HK-2 (cell line): ENCODE measurements around the gene WNT2.
"Not testable (repeated sequence)": the region's sequence is repeated elsewhere in the genome, so short reads cannot be mapped to it uniquely, and the experiment has no call there.

Experiments used
- DNase-seq: peaks from one replicate; pipeline ENCODE4 v3.0.0-alpha.2; 2018; ENCODE audit not compliant: unreplicated experiment

WNT2 gene

DNA sequence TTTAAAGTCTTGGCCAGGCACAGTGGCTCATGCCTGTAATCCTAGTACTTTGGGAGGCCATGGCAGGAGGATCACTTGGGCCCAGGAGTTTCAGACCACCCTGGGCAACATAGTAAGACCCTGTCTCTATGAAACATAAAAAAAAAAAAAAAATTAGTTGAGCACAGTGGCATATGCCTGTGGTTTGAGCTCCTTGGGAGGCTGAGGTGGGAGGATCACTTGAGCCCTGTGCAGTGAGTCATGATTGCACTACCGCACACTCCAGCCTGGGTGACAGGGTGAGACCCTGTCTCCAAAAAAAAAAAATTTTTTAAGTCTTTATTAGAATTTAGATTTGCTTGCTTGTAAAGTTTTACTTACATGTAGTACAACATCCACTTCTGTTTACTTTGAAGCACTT, 14.0 kb downstream of the WNT2 start:
- no peak for DNase-seq

DNA sequence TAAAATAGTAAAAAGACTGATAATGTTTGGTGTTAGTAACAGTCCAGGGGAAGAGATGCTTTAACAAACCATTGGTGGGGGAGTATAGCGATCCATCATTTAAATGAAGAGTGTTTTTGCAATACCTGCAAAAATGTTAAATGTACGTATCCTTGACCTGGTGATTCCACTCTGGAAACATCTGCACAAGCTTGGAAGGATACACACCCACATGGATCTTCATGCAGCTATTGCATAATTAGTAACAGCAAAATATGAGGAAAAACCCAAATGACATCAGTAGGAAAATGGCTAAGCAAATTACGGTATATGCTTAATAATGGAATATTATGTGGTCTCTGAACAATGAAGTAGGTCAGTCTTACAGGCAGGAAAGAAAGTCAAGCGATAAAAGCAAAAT, 20.5 kb downstream of the WNT2 start:
- no peak for DNase-seq

DNA sequence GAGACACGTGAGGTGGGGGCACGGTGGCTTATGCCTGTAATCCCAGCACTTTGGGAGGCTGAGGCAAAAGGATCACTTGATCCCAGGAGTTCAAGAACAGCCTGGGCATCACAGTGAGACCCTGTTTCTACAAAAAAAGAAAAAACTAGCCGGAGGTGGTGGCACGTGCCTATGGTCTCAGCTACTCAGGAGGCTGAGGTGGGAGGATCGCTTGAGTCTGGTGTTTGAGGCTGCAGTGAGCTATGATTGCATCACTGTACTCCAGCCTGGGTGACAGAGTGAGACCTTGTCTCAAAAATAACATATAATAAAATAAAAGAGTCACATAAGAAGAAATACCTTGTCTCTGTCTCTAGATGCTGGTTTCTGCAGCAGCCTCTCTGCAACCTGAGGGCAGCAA, 22.4 kb downstream of the WNT2 start:
- DNase-seq: not testable (repeated sequence)

DNA sequence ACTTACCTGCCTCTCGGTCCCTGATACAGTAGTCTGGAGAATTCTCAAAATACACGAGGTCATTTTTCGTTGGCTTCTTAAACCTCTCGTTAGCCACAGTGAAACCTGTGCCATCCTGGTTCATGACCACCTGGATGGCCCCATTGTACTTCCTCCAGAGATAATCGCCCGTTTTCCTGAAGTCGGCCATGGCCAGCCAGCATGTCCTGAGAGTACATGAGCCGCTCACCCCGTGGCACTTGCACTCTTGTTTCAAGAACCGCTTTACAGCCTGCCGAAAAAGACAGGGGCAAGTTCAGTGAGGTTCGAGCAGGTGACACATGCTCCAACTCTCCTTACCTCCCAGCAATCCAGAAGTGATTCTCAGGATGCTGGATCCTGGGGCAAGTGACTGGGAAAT, 25.3 kb downstream of the WNT2 start:
- DNase-seq: no peak

DNA sequence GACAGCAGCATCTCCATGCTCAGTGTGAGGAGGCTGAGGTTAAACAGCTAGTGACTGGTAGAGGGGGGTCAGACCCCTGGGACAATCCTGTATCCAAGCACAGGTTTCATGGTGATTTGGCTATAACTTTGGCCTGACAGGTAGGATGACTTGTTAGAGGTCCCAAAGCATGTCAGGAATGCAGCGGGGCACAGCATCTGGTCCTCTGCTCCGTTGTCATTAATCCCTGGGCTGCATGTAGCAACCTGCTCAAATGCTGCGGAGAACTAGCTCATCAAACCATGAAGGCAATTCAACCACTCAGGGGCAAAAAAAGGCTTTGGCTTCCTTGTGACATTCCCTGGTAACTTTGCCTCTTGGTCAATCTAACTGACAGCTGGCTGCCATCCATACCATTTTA, 26.8 kb downstream of the WNT2 start:
- no peak for DNase-seq

DNA sequence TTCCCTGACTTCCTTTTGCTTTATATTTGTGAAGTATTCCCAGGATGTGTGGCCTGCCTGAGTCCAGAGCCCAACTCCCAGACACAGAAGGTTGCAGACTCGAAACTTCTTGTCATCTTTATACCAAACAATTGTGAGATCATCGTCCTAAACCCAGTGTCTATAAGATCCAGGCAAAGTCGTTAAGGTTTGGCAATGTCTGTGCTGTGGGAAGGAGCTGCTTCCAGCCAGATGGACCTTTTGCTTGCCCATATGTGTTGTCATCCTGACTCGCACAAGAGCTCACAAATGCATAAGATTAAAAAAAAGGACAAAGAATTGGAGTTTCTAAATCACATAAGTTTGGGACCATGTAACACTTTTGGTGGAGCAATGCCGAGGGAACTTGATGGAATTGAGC, 37.0 kb downstream of the WNT2 start:
- no peak for DNase-seq

DNA sequence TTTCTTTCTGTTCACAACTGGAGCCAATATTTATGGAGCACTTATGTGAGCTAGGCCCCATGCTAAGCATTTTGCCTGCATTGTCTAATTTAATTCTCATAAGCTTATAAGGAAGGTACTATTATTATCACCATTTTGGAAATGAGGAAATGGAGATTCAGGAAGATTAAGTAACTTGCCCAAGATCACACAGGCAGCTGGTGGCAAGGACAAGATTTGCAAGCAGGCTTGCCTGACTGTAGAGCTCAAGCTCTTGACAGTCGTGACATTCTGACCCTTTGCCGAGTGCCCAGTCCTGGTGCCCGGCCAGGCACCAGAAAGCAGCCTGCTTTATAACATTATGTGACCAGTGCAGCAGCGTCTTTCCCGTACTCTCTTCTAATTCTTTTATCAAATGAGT, 38.2 kb downstream of the WNT2 start:
- no peak for DNase-seq

DNA sequence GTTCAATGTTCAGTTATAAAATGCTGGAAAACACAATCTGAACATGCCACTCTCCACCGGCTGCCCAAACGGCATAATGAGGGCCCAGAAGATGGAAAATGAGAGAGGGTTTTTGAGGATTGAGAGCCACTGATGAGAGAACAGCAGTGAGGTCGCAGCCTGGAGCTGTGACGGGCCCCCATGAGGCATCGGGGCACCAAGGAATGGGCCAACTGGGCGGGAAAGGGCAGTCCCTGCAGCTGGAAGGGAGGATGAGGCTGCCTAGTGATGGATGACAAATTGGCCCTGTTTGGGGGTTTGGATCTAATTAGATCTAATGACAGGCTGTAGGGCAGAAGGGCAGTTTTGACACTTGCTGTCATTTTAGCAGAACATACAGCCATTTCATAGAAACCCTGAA, 39.1 kb downstream of the WNT2 start:
- no peak for DNase-seq

DNA sequence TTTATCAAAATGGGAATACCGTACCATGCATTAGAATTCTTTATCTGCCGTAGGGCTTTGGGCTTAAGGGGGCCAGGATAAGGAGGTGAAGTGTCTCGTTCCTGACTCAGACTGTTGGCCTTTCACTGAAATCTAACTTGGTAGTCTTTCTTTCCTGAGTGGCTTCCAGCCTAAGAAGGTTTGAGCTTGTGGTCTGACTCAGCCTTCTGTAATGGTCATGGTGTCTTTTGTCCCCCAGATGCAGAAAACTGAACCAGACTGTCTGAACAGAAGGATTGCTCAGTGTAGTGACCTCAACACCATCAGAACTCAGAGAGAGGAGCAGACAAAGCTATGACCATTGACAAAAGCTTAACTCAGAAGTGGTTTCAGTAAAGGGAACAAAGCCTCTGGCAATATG, 39.5 kb downstream of the WNT2 start:
- DNase-seq: no peak

DNA sequence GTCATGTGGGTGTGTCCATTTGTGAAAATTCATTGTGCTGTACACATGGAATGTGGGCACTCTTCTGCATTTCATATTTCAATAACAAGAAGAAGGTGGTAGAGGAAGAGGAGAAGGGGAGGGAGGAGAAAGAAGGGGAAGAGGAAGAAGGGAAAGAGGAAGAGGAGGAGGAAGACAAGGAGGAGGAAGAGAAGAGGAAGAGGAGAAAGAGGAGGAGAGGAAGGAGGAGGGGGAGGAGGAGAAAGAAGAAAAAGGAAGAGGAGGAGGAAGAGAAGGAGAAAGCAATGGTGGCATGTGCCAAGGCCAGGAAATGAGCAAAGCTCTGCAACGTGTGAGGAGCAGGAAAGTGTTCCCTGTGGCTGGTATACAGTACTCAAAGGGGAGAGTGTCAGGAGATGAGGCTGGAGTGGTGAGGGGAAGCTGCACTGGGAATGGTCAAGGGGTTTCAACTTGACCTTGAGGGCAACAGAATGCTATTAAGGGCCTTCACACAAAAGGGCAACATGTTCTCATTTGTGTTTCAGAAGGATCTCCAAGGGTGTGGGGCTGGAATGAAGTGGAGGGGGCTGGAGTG, 40.5 kb downstream of the WNT2 start:
- no peak for DNase-seq

DNA sequence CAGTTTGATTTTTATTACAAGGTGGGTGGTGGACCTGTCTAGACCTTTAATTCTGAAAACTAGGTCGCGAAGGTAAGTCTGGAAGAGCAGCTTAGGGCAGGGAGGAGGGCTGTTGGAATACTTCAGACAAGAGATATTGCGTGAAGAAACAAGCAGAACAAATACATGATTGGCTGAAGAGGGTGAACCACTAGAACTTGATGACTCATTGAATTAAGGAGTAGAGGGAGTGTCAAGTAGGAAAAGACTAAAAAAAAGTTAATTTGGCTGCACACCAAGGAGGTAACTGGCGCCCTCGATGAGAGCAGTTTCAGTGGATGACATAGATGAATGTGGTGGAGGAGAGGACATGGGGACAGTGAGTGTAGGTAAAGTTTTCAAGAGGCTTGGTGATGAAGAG, 41.3 kb downstream of the WNT2 start:
- no peak for DNase-seq

DNA sequence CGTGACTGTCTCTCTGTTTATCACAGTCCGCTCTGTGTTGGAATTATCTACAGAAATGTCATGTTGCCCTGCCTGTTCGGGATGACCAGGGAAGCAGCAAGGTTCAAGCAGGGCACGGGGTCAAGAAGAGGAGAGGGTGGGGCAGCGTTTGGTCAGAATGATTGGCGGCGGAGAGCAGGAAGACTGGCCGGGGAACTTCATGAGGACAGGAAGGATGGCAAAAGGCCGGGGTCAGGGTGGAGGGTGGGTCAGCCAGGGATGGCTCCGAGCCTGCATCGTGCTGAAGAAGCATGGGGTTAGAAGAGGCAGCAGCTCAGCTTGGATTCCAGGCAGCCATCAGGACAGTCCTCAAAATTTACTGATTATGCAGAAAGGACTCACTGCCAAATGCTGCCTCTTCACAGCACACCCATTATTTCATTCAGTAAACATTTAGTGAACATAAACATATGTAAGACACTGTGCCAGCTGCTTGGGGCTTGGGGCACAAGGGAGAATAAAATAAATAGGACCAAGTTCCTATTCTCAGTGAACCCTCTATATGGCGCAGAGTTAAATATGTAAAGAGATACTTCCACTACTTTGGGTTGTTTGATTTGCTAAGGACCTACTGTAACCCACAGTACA, 42.8 kb downstream of the WNT2 start:
- DNase-seq: no peak

DNA sequence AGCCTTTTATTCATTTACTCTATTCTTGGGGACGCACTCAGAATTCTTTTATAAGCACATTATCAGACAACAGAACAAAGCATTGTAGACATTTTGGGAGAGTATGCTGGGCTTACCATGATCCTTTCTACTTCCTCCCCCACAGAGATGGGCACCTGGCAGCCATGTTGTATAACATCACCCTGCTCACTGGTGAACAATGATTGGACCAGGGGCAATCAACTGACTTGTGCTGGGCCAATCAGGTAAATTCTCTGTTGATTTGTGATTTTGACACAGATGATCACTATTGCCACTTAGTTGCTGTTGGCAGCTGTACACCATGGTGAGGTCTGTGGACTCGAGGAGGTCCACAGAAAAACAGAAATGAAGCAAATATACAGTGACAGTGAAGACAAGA, 43.7 kb downstream of the WNT2 start:
- no peak for DNase-seq

DNA sequence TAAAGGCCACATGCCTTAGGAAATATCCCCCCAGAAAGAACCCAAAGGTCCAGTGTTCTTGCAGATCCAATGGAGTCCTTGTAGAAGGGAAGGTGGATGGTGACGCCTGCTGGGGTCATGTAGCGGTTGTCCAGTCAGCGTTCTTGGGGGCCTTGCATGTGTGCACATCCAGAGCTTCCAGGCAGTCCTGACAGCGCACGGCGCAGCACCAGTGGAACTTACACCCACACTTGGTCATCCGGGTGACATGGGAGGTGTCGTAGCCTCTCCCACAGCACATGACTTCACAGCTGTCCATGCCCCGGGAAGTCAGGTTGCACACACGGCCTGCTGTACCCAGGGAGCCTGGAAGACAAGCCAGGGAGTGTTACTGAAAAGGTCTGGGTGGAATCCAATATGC, 44.8 kb downstream of the WNT2 start:
- DNase-seq: no peak

DNA sequence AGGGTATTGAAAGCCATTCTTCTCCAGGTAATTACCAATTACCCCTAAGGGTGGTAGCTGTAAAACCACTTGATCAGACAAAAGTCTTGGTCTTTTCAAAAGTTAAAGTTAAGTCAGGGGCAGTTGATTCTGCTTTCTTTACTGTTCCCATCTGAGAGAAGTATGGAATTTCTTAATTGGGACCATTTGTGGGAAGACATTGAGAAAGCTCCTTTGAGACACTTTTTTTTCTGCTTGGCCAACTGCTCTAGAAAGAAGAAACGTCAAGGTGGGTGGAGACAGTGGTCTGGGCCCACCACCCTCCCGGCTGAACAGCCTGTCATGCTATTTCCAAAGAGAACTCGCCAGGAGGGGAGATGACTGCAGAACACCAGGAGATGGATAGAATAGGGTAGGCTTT, 45.3 kb downstream of the WNT2 start:
- no peak for DNase-seq

DNA sequence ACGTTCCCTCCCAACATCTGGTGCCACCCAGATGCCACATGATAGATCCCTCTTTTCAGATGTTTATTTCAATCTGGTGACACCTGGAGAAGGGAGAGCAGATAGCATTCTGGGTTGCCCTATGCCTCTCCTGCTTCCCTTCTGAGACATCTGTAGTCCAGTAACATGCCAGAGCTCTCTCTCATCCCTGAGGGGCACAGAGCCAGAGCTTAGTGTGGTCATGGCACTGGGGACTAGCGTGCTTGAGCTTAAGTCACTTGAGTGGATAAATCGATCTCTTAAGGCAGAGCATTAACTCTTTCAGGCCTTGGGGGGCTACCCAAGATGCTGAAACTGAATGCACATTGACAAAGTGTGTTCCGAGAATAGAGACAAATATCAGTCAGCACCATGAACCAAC, 47.9 kb downstream of the WNT2 start:
- DNase-seq: no peak

DNA sequence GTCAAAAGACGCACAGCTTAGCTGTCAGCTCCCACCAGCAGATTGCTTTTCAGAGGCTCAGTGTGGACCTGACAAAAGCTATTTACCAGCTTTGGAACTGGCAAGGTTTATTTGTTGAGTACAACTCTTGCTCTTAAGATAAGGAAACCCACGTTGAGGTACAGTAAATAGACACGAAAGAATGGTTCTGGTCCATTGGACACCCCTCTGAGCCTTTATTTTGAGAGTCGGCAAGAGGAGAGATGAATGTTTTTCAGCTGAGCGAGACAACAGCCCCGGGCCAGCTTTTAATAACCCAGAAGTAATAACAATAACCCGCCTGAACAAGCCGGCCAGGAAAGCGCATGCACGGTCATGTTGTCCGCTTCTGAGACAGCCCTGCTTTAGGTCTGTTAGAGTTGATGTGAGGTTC, 49.0 kb downstream of the WNT2 start:
- no peak for DNase-seq

DNA sequence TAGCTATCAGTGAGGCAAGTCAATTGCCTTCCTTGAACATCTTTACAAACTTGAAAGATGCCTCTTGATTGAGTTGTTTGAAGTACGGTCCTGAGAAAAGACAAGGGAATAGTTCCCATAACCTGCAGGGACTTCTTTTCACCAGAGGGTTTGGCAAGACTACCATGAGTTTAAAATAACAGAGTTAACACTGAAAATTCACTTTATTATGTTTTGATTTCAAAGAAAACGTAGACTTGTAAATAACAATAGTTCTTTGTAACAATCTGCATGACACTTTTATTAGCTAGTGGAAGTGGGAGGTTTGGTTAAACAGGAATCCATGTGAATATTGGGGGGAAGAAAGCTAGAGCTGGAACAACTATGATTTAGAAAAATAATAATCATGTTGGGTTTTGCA, 49.5 kb downstream of the WNT2 start:
- DNase-seq: no peak

DNA sequence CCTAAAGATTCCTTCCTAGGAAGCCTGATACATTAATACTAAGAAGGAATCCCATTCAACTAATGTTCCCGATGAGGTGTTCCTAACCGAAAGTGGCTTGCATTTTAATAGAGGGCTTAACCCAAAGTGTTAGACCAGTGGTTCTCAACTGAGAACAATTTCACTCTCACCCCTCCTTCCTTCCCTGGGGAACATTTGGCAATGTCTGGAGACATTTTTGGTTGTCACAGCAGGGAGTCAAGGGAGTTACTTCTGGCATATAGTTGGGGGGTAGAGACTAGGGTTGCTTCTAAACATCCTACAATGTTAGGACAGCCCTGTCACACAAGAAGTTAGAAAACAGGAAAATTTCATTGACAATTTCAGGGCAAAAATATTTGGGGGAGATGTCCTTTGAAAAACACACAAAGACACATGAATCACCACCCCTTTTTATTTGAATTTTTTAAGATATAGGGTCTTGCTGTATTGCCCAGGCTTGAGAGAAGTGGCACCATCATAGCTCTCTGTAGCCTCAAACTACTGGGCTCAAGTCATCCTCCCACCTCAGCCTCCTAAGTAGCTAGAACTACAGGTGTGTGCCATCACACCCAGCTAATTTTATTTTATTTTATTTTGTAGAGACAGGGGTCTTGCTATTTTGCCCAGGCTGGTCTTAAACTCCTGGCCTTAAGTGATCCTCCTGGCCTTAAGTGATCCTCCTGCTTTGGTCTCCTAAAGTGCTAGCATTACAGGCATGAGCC, 50.7 kb downstream of the WNT2 start:
- no peak for DNase-seq

DNA sequence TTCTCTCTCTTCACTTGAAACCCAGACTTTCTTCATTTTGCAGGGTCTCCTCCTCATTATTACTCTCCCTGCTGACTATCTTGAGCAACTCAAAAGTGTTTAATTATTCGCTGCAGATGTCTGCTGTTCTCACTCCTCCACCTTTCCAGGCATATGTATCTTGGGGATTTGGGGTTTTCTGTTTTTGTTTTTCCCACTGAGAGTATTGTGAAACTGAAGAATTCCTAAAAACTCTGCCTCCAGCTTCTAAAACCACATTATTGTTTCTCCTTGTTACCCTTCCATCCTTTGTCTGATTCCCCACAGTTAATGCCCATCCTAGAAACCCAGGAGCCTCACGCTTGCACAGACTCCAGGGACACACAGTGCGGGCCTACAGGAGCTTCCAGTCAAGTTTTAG, 51.3 kb downstream of the WNT2 start:
- DNase-seq: no peak

DNA sequence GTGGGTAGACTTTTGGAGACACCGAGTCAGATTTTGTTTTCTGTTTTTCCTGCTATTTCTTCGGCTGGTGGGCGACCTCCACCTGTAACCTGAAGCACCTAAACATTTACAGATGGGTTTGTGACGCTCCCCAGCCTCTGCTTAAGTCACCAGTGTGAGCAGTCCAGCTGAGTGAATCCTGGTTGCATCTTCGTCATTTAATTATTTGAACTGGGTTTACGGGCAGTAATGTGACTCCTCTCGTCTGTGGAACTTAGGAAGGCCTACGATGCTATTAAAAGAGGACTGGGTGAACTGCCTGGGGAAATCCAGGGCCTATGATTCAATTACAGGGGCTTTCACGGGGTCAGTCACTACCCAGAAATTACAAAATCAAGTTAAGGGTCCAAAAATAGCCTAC, 52.5 kb downstream of the WNT2 start:
- DNase-seq: no peak

DNA sequence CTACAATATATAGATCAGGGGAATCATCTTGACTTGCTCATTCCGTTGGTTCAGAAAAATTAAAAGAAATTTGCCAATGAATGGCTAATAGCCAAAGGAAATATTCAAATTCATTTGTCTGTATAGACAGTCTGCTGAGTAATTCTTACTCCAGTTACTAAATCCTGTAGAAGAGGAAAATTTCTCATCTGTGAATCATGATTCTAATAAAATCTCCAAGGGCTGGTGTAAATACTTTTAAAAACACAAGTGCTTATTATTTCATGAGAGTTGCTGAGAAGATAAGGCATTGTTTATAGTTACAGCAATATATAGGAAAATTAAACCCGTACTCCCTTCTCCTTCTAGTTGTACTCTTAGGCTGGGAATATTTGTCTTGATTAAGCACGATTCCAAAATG, 53.0 kb downstream of the WNT2 start:
- no peak for DNase-seq

DNA sequence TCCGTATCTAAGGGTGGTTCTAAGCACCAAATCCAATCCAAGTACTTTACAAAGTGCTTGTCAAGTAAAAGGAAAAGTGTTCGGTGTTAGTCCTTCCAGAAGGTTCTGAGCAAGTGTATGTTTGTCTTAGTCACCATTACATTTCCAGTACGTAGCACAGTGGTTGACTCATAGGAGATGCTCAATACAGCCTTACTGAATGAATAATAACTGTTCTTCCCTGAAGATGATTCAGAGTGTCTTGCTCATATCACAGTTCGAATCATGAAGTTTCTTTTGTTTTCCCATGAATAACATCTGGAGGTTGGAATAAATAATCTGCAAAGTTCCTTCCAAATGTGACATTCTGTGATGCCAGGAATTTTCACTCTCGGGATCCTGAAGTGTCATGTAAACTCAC, 53.4 kb downstream of the WNT2 start:
- no peak for DNase-seq

DNA sequence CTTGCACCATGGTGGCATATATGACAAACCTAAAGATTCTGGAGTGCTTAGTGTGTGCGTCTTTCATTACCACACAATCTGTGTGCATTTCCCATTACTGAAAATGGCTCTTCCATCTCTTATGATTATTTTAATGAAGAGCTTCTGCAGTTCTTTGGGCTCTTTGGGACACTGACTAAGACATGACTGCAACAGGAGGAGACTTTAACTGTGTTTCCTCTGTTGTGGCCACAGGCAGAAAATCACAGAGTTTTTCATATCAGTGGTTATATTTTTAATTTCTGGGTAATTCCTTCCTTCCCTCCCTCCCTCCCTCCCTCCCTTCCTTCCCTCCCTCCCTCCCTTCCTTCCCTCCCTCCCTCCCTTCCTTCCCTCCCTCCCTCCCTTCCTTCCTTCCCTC, 58.1 kb downstream of the WNT2 start:
- DNase-seq: no peak
